Immature natural killer cell (primary cell): Measurements from ENCODE around the gene GORASP1. TPM values are rescaled to one million over a fixed set of nuclear protein-coding genes. Genes with fewer than 3 reads are reported as not detected.

Experiments used
- DNase-seq, 3 donors: peaks; one replicate each; pipeline ENCODE4 v3.0.0; 2022; ENCODE audit warnings: mixed read lengths in 1 of 3
- H3K27ac Mint-ChIP-seq, 6 donors: one replicate each; pipeline ENCODE4 v1.8.0; 2020; ENCODE audit warnings: mixed read lengths in 6 of 6, mild to moderate bottlenecking in 5 of 6, inconsistent platforms in 4 of 6, moderate library complexity in 3 of 6
- H3K27me3 Mint-ChIP-seq, 3 donors: one replicate each; pipeline ENCODE4 v1.8.0; 2020 to 2021; ENCODE audit warnings: low read depth in 3 of 3, mild to moderate bottlenecking in 3 of 3, mixed read lengths in 3 of 3, moderate library complexity in 3 of 3, inconsistent platforms in 1 of 3
- H3K36me3 Mint-ChIP-seq, 3 donors: one replicate each; pipeline ENCODE4 v1.8.0; 2020; ENCODE audit warnings: mixed read lengths in 3 of 3, inconsistent platforms in 2 of 3, mild to moderate bottlenecking in 2 of 3
- H3K4me1 Mint-ChIP-seq, 2 donors: one replicate each; pipeline ENCODE4 v1.8.0; 2020; ENCODE audit warnings: inconsistent platforms in 2 of 2, mild to moderate bottlenecking in 2 of 2, mixed read lengths in 2 of 2, moderate library complexity in 1 of 2
- H3K4me3 Mint-ChIP-seq, 5 donors: one replicate each; pipeline ENCODE4 v1.8.0; 2020; ENCODE audit warnings: mild to moderate bottlenecking in 5 of 5, mixed read lengths in 5 of 5, inconsistent platforms in 3 of 5, moderate library complexity in 3 of 5
- H3K9me3 Mint-ChIP-seq, 6 donors: one replicate each; pipeline ENCODE4 v1.8.0; 2020; ENCODE audit warnings: mild to moderate bottlenecking in 6 of 6, mixed read lengths in 6 of 6, inconsistent platforms in 4 of 6, moderate library complexity in 3 of 6
- polyA plus RNA-seq, 3 donors: library from polyadenylated mRNA; unstranded; fragments of 300-500 nt; fragmentation: Illumina TruSeq; gene quantifications; one replicate each; pipeline ENCODE4 v1.2.3, GENCODE V29; 2021

The GORASP1 gene
- polyA plus RNA-seq, 3 donors from 2014 or later, result 5.3 to 7.8 (median 5.4) TPM

DNA sequence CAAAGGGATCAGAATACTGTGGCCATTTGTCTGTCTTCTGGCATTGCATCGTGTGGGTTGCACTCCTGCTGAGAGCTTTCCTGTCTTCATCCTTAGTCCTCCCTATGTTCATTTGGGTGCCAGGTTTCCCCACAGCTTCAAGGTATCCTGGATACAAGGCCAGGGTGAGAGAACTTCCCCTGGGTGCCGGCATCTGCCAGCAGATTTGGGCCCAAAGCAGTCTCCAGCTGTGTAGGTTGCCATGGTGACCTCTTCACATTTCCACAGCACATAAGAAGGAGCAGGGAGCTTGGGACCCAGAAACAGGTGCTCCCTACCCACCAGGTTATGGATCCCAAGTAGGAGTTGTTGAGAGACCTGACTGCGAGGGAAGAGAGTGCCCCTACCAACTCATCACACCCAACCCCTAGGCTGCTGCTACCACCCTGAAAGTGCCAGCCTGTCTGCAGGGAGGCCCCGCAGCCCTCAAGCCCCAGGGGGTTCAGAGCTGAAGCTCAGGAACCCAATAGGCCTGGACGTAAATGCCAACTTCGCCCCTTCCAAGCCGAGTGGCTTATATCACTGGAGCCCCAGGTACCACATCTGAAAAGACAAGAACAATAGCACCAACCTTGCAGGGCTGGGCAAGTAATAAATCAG lies 20.0 kb upstream of the GORASP1 start:
- Mint-ChIP-seq H3K36me3 (peaks cover 0 to 3% (median 0%) of the 10 kb centered on the region in 3 donors), H3K4me3 (peak overlapping the region in 4 of 5 donors; percentile 3 to 69 (median 49)), H3K4me1 (peaks cover 23 to 24% of the 10 kb centered on the region in 2 donors), H3K27ac (peak overlapping the region in 2 of 6 donors; percentile 6 to 41), H3K27me3 (peaks cover 0 to 4% (median 2%) of the 10 kb centered on the region in 3 donors), H3K9me3 (no peaks in the 10 kb centered on the region)
- no peak for DNase-seq

DNA sequence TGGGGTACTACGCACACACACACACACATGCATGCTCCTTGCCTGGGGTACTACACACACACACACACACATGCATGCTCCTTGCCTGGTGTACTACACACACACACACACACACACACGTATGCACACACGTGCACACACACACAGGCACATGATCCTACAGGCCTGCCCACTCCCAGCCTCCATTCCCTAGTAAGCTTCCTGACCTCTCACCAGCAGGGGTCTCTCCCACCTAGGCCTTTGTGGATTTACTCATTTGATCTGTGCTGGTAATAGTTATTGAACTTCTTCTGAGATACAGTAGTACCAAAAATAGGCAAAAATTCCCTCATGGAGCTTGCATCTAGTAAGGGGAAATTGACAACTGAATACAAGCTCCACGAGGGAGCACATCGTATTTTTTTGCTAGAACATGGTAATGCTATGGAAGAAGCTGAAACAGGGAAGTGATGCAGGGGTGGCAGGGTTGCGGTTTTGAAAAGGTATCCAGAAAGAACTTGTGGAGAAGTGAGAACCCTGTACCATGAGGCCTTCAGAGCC lies 19.2 kb upstream of the GORASP1 start:
- Mint-ChIP-seq H3K36me3 (peaks cover 0 to 3% (median 0%) of the 10 kb centered on the region in 3 donors), H3K4me3 (no peak overlapping the region), H3K27me3 (peaks cover 0 to 4% (median 2%) of the 10 kb centered on the region in 3 donors), H3K9me3 (no peaks in the 10 kb centered on the region), H3K27ac (peak overlapping the region in 1 of 6 donors; percentile 41), H3K4me1 (peaks cover 23 to 24% of the 10 kb centered on the region in 2 donors)
- no peak for DNase-seq

DNA sequence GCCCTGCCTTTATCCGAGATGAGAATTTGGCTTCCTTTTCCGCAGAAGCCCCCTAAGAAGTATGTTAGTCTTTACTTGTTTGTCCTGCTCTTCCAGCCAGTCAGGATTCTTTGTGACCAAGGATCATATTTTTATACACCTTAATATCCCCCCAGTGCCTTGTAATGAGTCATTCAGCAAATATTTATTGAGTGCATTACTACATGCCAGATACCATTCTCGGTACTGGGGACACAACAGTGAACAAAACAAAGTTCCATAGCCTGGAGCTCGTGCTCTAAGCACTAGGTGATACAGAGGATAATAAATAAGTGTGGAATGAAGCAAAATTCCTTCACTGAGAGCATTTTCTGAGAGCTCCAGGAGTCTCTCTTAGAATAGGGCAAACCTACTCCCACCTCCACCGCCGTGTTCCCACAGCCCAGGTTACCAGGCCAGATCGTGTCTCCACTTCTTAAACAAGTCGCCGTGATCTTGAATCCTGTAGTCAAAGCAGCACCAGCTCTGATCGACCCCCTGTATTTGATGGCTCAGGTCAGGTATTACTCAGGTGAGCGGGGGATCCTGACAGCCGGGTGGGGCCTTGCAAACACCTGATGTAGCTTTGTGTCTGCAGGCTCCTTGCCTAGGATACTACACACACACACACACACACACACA lies 18.5 kb upstream of the GORASP1 start:
- peaks cover 23 to 24% of the 10 kb centered on the region in 2 donors for H3K4me1 Mint-ChIP-seq
- H3K27ac Mint-ChIP-seq, result no peak overlapping the region
- H3K27me3 Mint-ChIP-seq, result peaks cover 0 to 4% (median 2%) of the 10 kb centered on the region in 3 donors
- no peaks in the 10 kb centered on the region for H3K9me3 Mint-ChIP-seq
- no peak for DNase-seq
- H3K36me3 Mint-ChIP-seq, result peaks cover 0 to 3% (median 0%) of the 10 kb centered on the region in 3 donors
- no peak overlapping the region for H3K4me3 Mint-ChIP-seq

DNA sequence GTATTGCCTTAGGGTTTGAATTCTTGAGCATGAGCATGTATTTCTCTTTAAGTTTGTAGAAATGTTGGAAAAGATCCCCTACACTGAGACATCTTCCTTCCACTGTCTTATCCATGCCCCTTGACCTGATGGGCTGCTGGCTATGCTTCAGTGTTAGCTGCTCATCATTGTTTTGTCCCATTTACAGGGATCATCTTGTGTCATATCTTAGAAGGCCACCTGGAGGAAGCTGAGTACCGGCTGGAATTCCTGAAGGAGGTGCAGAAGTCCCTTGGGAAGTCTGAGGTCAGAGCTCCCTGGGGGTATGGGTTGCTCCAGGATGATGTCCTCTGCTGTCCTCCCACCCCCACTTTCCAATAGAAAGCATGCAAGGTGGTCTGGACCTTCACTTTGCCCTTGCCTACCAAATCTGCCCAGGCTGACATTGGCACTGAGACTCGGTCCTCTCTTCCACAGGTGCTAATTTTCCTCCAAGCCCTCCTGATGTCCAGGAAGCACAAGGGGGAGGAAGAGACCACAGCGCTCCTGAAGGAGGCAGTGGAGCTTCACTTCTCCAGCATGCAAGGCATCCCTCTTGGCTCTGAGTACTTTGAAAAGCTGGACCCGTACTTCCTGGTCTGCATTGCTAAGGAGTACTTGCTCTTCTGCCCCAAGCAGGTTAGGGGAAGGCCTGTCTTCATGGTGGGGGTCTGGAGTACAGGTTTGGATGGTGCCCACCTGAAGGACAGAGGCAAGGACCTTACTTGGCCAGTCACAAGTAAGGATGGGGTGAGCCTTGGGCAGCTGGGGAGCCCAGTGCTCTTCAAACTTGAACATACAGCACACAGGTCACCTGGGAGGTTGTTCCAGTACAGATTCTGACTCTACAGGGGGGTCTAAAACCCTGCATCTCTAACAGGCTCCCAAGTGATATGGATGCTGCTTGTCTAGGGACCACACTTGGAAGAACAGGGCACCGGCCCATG lies 17.7 kb upstream of the GORASP1 start:
- Mint-ChIP-seq H3K4me3 (no peak overlapping the region), H3K36me3 (peaks cover 0 to 3% (median 0%) of the 10 kb centered on the region in 3 donors), H3K9me3 (no peaks in the 10 kb centered on the region), H3K27me3 (peaks cover 0 to 4% (median 2%) of the 10 kb centered on the region in 3 donors), H3K4me1 (peaks cover 23 to 24% of the 10 kb centered on the region in 2 donors), H3K27ac (no peak overlapping the region)
- no peak for DNase-seq

DNA sequence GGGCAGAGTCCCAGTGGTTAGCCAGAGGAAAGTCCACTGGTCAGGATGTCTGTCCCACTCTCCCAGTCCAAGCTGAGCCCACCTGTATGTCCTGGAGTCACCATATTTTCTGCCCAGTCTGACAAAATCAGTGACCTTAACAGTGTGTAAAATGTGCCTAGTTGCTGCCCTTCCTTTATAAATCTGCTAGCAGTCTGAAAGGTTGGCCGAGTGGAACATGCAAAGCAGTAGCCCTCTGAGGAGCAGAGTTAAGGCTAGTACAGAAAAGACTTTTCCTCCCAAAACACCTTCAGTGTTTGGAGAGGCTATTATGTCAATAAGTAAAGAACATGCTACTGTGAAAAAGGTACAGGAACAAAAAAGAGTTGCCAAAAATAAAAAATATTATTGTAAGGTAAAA lies 15.4 kb upstream of the GORASP1 start:
- Mint-ChIP-seq H3K4me3 (no peak overlapping the region), H3K27me3 (peaks cover 2 to 4% (median 4%) of the 10 kb centered on the region in 3 donors), H3K27ac (no peak overlapping the region), H3K36me3 (peaks cover 0 to 3% (median 0%) of the 10 kb centered on the region in 3 donors), H3K4me1 (peaks cover 13 to 14% of the 10 kb centered on the region in 2 donors), H3K9me3 (no peaks in the 10 kb centered on the region)
- DNase-seq, result no peak

DNA sequence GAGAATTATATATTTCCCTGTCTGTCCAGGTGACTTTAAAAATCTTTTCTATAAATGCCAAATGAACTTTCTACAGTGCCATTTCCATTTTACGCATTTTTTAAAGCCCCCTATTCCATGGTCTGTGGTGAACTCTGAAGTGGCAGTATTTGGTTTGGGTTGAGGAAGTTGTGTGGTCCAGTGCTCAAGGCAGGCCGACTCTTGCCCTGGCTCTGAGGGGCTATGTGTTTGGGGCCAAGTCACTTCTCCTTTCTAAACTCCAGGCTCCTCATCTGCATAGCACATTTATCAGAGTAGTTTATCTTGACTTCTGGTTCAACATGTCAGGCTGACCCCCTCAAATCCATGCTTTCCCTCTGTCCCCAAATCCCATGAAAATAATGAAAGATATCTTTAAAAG lies 14.2 kb upstream of the GORASP1 start:
- Mint-ChIP-seq H3K9me3 (no peaks in the 10 kb centered on the region), H3K27me3 (peaks cover 6 to 7% (median 7%) of the 10 kb centered on the region in 3 donors), H3K4me1 (peaks cover 1 to 2% of the 10 kb centered on the region in 2 donors), H3K36me3 (peaks cover 0 to 3% (median 0%) of the 10 kb centered on the region in 3 donors), H3K4me3 (no peak overlapping the region), H3K27ac (no peak overlapping the region)
- no peak for DNase-seq

DNA sequence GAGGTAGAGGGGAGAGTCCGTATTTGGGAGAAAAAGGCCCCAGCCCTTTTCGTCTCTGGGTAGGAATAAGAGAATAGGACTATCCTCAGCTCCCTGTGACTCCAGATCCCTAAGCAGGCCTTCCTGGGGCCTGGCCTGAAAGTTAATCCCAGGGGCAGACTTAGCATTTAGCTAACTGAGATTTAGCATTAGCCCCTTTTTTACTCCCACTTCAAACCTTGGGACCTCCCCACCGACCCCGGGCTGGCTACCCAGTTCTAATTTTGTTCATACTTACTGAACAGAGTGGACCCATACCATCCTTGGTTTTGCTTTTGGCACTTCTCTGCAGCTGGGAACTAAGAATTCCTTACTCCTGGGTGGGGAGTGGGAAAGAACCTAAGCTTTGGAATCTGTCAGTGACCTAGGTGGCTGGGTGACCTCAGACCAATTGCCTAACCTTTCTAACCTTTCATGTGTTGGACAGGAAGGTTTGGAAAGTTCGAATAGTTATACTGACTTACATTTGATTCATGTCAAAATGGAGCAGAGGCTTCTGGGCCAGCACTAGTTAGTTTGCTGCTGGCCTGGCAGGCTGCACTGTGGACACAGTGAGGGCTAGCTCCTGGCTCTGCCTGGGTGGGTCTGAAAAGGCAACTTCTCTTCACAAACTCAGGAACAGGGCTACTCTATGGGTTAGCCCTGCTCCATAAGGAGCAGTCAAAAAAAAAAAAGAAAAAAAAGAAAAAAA lies 11.7 kb upstream of the GORASP1 start:
- Mint-ChIP-seq H3K4me3 (no peak overlapping the region), H3K36me3 (no peaks in the 10 kb centered on the region), H3K27ac (no peak overlapping the region), H3K9me3 (no peaks in the 10 kb centered on the region), H3K4me1 (no peaks in the 10 kb centered on the region), H3K27me3 (peaks cover 4 to 6% (median 5%) of the 10 kb centered on the region in 3 donors)
- no peak for DNase-seq

DNA sequence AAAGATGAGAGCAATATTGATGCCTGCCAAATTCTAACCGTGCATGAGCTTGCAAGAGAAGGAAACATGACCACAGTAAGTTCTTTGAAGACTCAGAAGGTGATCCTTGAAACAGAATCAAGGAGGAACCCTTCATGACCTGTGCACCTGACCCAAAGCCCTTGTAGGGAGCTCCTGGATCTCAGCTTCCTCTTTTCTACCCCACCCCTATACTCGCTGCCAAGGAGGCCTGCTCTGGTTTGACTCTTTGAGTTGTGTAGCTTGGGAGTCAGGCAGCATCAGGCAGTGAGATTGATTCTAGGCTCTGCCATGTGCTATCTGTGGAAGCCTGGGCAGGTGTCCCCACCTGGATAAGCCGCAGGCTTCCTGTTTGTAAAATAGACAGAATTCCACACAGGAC lies 10.7 kb upstream of the GORASP1 start:
- no peaks in the 10 kb centered on the region for H3K9me3 Mint-ChIP-seq
- H3K27ac Mint-ChIP-seq, result no peak overlapping the region
- DNase-seq, result no peak
- H3K4me1 Mint-ChIP-seq, result no peaks in the 10 kb centered on the region
- no peak overlapping the region for H3K4me3 Mint-ChIP-seq
- H3K27me3 Mint-ChIP-seq, result peaks cover 5 to 6% (median 5%) of the 10 kb centered on the region in 3 donors
- H3K36me3 Mint-ChIP-seq, result no peaks in the 10 kb centered on the region

DNA sequence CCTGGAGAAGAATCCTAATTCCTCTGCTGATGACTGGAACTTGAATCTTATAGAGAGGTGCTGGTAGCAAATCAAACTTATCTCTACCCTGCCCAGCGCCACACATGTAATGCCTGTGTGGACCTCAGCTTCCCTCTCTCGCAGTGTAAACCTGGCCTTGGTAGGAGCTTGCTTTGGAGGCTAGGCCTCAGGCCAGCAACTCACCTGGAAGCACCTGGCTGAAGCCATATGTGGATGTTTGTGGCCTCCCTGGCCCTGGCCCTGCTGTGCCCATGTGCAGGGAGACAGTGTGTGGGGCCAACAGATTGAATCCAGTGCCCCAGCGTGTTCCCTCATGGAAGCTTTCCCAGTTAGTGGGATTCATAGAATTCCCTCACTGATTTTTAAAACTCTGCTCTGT lies 8.4 kb upstream of the GORASP1 start:
- Mint-ChIP-seq H3K27me3 (peaks cover 5 to 8% (median 6%) of the 10 kb centered on the region in 3 donors), H3K4me1 (no peaks in the 10 kb centered on the region), H3K4me3 (no peak overlapping the region), H3K9me3 (no peaks in the 10 kb centered on the region), H3K36me3 (no peaks in the 10 kb centered on the region), H3K27ac (no peak overlapping the region)
- no peak for DNase-seq

DNA sequence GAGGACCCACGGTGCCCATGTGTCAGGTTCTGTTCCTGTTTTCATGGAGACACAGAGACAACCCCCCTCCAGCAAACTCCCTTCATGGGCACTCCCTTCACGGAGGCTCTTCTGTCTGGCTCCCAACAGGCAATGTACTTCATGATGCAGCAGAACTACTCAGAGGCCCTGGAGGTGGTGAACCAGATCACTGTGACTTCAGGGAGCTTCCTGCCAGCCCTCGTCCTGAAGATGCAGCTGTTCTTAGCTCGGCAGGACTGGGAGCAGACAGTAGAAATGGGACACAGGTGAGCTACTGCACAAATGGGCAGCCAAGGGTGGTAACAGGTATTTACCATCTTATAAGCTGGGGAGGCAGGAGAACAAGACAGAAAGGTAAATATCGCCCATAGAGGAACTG lies 7.0 kb upstream of the GORASP1 start:
- Mint-ChIP-seq H3K36me3 (no peaks in the 10 kb centered on the region), H3K27ac (no peak overlapping the region), H3K4me1 (no peaks in the 10 kb centered on the region), H3K4me3 (no peak overlapping the region), H3K27me3 (peaks cover 5 to 8% (median 5%) of the 10 kb centered on the region in 3 donors), H3K9me3 (no peaks in the 10 kb centered on the region)
- DNase-seq, result no peak

DNA sequence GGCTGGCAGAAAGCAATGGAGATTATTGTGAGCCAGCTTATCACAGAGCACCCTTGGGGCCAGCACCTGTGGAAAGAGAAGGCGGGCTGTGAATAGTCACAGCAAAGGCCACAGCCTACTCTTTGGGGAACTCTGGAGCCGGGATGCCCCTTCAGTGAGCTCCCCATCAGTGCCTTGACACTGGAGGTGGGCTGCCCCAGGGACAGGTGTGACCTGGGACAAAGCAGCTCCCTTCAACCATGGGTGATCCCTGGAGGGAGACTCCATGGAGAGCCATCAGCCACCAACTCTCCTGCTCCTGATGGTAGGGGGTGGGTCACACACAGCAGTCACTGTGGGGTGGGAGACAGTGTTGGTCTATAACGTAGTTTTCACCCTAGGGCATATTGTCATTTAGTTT lies 5.9 kb upstream of the GORASP1 start:
- H3K36me3 Mint-ChIP-seq, result no peaks in the 10 kb centered on the region
- no peaks in the 10 kb centered on the region for H3K9me3 Mint-ChIP-seq
- DNase-seq, result no peak
- H3K4me1 Mint-ChIP-seq, result peaks cover 8 to 10% of the 10 kb centered on the region in 2 donors
- peaks cover 5 to 16% (median 11%) of the 10 kb centered on the region in 3 donors for H3K27me3 Mint-ChIP-seq
- no peak overlapping the region for H3K27ac Mint-ChIP-seq
- H3K4me3 Mint-ChIP-seq, result no peak overlapping the region

DNA sequence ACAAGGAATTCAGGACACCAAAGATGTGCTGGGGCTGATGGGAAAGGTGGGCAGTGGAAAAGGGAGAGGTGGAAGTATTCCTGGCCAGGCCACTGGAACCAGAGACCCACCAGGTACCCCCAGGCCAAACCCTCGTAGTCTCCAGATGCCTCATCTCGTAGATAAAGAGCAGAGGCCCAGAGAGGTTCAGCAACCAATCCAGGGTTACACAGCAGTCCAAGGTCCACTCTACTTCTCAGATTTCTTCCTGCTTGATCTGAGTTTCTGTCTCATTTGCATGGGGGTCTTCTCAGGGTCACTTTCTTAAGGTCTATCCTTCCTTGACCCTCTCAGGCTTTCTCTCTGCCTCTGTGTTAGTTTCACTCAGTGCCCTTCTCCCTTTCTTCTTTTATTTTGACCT lies 5.1 kb upstream of the GORASP1 start:
- DNase-seq, result no peak
- H3K4me3 Mint-ChIP-seq, result no peak overlapping the region
- H3K36me3 Mint-ChIP-seq, result no peaks in the 10 kb centered on the region
- H3K4me1 Mint-ChIP-seq, result peaks cover 16 to 18% of the 10 kb centered on the region in 2 donors
- no peaks in the 10 kb centered on the region for H3K9me3 Mint-ChIP-seq
- H3K27me3 Mint-ChIP-seq, result peaks cover 6 to 20% (median 14%) of the 10 kb centered on the region in 3 donors
- no peak overlapping the region for H3K27ac Mint-ChIP-seq

DNA sequence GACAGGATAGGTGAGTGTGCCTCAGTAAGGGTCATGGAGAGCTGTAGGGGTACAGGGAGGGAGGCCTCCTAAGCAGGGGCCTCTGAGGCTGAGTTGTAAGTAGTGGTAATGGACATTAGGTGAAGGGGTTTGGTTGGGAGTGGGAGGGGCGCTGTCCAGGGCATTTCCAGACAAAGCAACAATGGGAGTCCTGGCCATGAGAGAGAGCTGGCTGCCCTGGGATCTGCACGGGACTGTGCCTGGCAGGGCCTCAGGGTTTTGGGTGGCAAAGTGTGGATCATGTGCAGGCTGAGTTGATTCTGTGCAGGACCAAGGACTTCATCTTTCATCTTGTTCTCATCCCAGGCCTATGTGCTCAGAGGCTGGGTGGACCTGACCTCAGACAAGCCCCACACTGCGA lies 4.7 kb upstream of the GORASP1 start:
- Mint-ChIP-seq H3K27ac (no peak overlapping the region), H3K27me3 (peaks cover 4 to 18% (median 13%) of the 10 kb centered on the region in 3 donors), H3K36me3 (no peaks in the 10 kb centered on the region), H3K4me1 (peaks cover 17 to 19% of the 10 kb centered on the region in 2 donors), H3K4me3 (no peak overlapping the region), H3K9me3 (no peaks in the 10 kb centered on the region)
- no peak for DNase-seq
